AG04450 (cell line): ENCODE results near the gene SHB. TPM values are rescaled to one million over a fixed set of nuclear protein-coding genes. Genes with fewer than 3 reads are reported as not detected.

Source experiments
- CTCF ChIA-PET: fragments of 300-600, 350-600 bp; formaldehyde crosslinking; extraction: SDS; loops from one replicate; lab custom pipeline; 2022; ENCODE audit warnings: antibody characterized with exemption, inconsistent platforms; lab: Charles Lee
- POLR2A ChIA-PET: fragments of 350-600 bp; formaldehyde crosslinking; extraction: SDS; loops from one replicate; lab custom pipeline; 2021; ENCODE audit warnings: antibody characterized with exemption, inconsistent platforms; lab: Yijun Ruan, JAX
- DNase-seq: peaks from one replicate; pipeline ENCODE4 v3.0.0-alpha.2; 2011; ENCODE audit warnings: low read depth, low spot score
- H3K27ac ChIP-seq: one replicate; pipeline ENCODE4 v1.5.1; 2012; ENCODE audit warnings: low read depth, low read length, control low read depth
- H3K27me3 ChIP-seq: one replicate; pipeline ENCODE4 v1.6.0; 2012; ENCODE audit warnings: low read length; ENCODE audit not compliant: control insufficient read depth, insufficient read depth
- H3K4me3 ChIP-seq: 2 replicates; pipeline ENCODE4 v1.5.1; 2011; ENCODE audit warnings: mild to moderate bottlenecking, low read depth, low read length, control low read depth
- H3K9me3 ChIP-seq: 2 replicates; pipeline ENCODE4 v1.5.1; 2012; ENCODE audit warnings: low read length; ENCODE audit not compliant: control insufficient read depth, insufficient read depth
- CTCF ChIP-seq: IDR thresholded peaks from 2 replicates; pipeline ENCODE4 v1.5.1; 2011; ENCODE audit warnings: low read depth, low read length, control low read depth, inconsistent platforms
- polyA plus RNA-seq: library from polyadenylated mRNA; depleted of rRNA; stranded (reverse); fragments of >200 nt; gene quantifications from 2 replicates; pipeline ENCODE4 v1.2.3, GENCODE V29; 2011

SHB gene
- polyA plus RNA-seq, 1 experiment: 16.7 TPM

GRCh38 chr9:37905131-37905505 lies 163.9 kb downstream of the SHB start:
- no peak for TF ChIP-seq CTCF
- peak overlapping the region; percentile 83 for H3K4me3 ChIP-seq
- no peak for DNase-seq
- H3K27me3 ChIP-seq: no peaks in the 10 kb centered on the region
- CTCF ChIA-PET: interaction anchor here (0.7 to 3.2 kb wide), 9 partner anchors 8 to 469 kb away, joined by 3 to 19 read pairs (median 4); partner anchors contain the start of gene EXOSC3
- no peaks in the 10 kb centered on the region; the same call in 1 of the 2 replicates for H3K9me3 ChIP-seq
- H3K27ac ChIP-seq: no peak overlapping the region
- POLR2A ChIA-PET: no interaction called here

DNA sequence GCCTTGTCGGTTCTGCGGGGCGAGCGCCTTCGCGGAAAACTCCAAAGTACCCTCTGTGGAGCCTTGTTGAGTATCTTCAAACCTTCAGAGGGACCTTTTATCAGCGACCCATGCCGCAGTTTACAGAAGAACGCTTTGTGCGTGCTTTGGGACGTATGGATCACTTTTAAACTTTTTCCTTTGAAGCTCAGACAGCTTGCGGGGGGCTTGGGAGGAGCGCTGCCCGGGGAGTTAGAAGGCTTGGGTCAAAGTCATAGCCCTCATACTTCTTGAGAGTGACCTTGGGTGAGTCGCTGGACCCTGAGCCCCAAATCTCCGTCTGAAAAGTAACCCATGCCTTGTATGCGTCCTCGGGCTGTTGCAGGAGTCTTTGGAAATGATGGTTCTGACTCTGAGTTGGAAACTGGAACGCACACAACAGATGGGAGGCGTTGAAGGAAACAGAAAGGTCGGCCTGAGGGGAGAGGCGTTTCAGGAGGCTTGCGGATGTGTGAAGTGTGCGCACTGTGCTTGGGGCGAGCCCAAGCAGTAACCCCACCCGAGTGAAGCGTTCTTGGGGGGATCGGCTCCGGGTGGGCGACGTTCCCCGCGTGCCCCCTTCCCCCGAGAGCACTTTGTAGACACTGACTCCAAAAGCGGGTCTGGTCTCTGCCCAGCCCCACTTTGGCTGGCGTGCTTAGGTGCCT lies 164.4 kb downstream of the SHB start:
- Histone ChIP-seq H3K27ac (peak overlapping the region; percentile 67), H3K27me3 (no peaks in the 10 kb centered on the region), H3K9me3 (no peaks in the 10 kb centered on the region; the same call in 1 of the 2 replicates), H3K4me3 (peak overlapping the region; percentile 83)
- DNase-seq: no peak
- TF ChIP-seq CTCF: no peak
- POLR2A ChIA-PET: no interaction called here
- CTCF ChIA-PET: interaction anchor here (0.6 to 3.2 kb wide), 13 partner anchors 9 to 470 kb away, joined by 3 to 19 read pairs (median 4); partner anchors contain the start of gene EXOSC3

DNA sequence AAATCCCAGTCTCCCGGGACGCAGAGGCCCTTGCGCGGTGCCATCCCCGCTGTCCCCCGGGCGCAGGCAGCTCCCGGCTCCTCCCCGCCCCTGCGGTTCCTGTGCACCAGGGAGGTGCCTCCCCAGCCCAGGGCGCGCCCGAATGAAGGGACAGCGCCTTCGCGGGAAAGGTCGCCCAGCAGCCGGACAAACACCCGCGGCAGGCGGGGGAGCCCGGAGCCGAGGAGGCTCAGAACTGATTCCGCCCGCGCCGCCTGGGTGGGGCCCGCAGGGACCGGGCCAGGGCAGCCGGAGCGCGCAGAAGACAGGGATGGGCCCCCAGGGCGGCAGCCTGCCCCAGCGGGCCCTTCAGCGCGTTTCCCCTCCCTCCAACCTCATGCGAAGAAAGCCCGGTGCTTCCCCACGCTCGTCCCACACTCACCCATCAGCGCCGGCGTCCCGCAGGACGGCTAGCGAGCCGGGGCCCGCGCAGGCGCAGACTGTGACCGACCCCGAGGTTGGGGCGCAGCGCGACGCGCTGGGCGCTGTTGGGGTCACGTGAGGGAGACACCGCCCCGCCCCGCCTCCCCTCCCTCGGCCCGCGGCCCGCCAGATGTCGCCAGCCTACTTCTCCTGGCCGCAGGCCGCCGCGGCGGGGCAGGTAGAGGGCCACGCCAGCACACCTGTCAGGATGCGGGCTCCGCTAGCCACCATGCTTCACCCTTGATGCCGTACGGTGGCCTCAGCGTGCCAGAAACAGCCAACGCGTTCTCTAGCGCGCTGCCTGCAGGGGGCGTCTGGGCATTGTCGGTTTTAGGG lies 165.2 kb downstream of the SHB start, which contains the start of gene SLC25A51:
TSS of gene SLC25A51 (minus strand) at position 481 of the 798 bp plus-strand sequence. CDS start 15,577 bp downstream, outside the sequence.
- DNase-seq: peak; percentile 77
- Histone ChIP-seq H3K9me3 (no peaks in the 10 kb centered on the region; the same call in 1 of the 2 replicates), H3K27ac (peak within 1 kb of the TSS; percentile 67), H3K4me3 (peak within 1 kb of the TSS; percentile 83), H3K27me3 (no peaks in the 10 kb centered on the region)
- peak; percentile 94 for TF ChIP-seq CTCF
- POLR2A ChIA-PET: interaction anchor here (0.8 kb wide), 1 partner anchor 119 kb away, joined by 3 read pairs; the partner anchor contains the start of gene EXOSC3
- CTCF ChIA-PET: interaction anchor here (0.7 to 3.2 kb wide), 12 partner anchors 10 to 471 kb away, joined by 3 to 19 read pairs (median 5); no protein-coding TSS in a partner anchor

DNA sequence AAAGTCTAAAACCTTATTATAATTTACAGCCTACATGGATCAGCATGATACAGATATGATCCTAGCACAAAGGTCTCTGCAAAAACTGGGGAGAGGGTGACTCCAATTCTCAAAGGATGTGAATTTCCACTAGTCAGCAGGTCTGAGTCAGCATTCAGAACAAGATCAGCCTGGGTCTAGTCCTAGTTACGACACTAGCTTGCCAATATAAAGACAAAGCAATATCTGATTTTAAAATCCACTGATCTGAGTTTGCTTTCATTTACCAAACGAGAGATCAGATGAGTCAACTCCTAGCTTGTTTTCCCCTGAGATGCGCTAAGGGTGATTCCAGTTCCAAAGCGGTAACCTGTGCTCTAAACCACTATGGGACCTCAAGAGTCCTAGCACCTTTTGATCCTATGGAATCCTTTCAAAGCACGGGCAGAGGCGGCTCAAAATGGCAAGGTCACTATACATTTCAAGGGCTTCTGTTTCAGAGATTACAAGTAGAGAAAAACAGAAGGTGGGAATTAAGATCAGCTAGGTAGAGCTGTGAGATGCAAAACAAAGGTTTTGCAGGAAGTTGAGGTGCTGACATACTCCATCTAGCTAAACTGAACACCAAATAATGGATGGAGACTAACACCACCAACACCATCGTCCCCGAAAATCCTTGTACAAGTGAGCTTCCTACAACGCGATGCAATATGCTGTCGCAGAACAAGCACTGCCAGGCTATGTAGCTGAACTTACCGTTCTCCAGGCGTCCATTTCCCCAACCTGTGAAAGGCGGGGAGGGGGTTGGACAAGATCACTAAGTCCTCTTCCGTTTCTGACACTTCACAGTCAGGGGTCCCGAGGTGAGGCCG lies 166.0 kb downstream of the SHB start:
- no peak for TF ChIP-seq CTCF
- no peak for DNase-seq
- no peaks in the 10 kb centered on the region for H3K27me3 ChIP-seq
- ChIA-PET CTCF (interaction anchor here (0.5 to 2.9 kb wide), 9 partner anchors 9 to 360 kb away, joined by 3 to 11 read pairs (median 4); no protein-coding TSS in a partner anchor), POLR2A (interaction anchor here (0.8 to 1.1 kb wide), 2 partner anchors 102 to 118 kb away, joined by 3 to 4 read pairs; partner anchors contain the start of genes DCAF10 and EXOSC3)
- H3K27ac ChIP-seq: peak overlapping the region; percentile 40
- H3K4me3 ChIP-seq: peak overlapping the region; percentile 83
- no peaks in the 10 kb centered on the region; the same call in 1 of the 2 replicates for H3K9me3 ChIP-seq
